Measurements from ENCODE around the gene MYL5. TPM values are rescaled to one million over a fixed set of nuclear protein-coding genes. Genes with fewer than 3 reads are reported as not detected.

MYL5 gene
- total and polyA plus RNA-seq, 2 of the 13 experiments (the other 11 are each of a cell fraction or from before 2014, with no cell fraction given), result 6.5 to 16.0 TPM

DNA sequence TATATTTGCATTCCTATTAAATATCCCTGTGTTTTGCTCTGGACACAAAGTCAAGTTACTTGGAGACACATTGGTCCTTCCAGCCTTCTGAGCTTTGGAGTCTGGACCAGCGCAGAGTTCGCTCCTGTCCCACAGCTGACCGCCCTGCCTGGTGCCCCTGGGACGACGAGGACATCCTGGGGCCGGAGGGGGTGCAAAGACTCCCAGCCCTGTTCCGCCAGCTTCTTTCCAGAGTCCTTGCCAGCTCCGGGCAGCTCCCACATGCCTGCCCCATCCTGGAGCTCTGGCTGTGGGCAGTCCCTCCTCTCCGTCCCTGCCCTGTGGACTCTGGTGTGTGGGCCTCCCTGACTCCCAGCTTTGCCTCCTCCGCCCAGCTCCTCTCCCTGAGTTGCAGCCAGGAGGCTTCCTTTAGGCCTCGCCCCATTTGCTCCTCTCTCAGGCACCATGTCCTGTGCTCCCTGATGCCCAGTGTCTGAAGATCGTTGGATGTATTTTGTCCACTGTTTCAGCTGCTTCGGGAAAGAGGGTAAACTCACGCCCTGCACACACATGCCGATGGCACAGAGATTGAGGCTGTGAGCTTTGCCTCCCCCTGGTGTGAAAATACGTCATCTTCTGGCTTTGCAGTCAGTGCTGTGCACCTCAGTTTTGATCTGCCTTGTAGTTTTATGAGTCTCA lies 26.4 kb downstream of the MYL5 start (continued):
- TF ChIP-seq, protein P1, sequence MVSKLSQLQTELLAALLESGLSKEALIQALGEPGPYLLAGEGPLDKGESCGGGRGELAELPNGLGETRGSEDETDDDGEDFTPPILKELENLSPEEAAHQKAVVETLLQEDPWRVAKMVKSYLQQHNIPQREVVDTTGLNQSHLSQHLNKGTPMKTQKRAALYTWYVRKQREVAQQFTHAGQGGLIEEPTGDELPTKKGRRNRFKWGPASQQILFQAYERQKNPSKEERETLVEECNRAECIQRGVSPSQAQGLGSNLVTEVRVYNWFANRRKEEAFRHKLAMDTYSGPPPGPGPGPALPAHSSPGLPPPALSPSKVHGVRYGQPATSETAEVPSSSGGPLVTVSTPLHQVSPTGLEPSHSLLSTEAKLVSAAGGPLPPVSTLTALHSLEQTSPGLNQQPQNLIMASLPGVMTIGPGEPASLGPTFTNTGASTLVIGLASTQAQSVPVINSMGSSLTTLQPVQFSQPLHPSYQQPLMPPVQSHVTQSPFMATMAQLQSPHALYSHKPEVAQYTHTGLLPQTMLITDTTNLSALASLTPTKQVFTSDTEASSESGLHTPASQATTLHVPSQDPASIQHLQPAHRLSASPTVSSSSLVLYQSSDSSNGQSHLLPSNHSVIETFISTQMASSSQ (IDR thresholded peaks at IDR 0.05; ENCODE audit: low read depth), result no peak
- TF ChIP-seq, protein P1 (CRISPR knock-in tag; IDR thresholded peaks at IDR 0.05; ENCODE audit: borderline replicate concordance), result no peak
- TF ChIP-seq UBTF (CRISPR knock-in tag; IDR thresholded peaks at IDR 0.05) (0 out of 2 replicates have a peak, but pooled peaks have one; percentile 38), KLF9 (CRISPR knock-in tag; IDR thresholded peaks at IDR 0.05; ENCODE audit: low read depth) (no peak), CENPT (CRISPR knock-in tag; IDR thresholded peaks at IDR 0.05; ENCODE audit: low read depth) (no peak), CREB1 (IDR thresholded peaks at IDR 0.05) (peak; percentile 72), CREB1 (CRISPR knock-in tag; IDR thresholded peaks at IDR 0.05) (no peak), ZSCAN12 (CRISPR knock-in tag; IDR thresholded peaks at IDR 0.05) (no peak), ZNF263 (CRISPR knock-in tag; IDR thresholded peaks at IDR 0.05) (0 out of 2 replicates have a peak, but pooled peaks have one; percentile 27), KDM3A (CRISPR knock-in tag; IDR thresholded peaks at IDR 0.05; ENCODE audit: low read depth) (no peak), KMT2A (CRISPR knock-in tag; IDR thresholded peaks at IDR 0.05) (no peak), ZSCAN30 (CRISPR knock-in tag; IDR thresholded peaks at IDR 0.05) (no peak), ZFP36L1 (CRISPR knock-in tag; IDR thresholded peaks at IDR 0.05) (no peak), XRCC5 (optimal IDR thresholded peaks at IDR 0.05; ENCODE audit: low read length) (no peak), RNF2 (conservative IDR thresholded peaks at IDR 0.05; ENCODE audit: low read depth) (no peak)
- TF ChIP-seq, protein P2, sequence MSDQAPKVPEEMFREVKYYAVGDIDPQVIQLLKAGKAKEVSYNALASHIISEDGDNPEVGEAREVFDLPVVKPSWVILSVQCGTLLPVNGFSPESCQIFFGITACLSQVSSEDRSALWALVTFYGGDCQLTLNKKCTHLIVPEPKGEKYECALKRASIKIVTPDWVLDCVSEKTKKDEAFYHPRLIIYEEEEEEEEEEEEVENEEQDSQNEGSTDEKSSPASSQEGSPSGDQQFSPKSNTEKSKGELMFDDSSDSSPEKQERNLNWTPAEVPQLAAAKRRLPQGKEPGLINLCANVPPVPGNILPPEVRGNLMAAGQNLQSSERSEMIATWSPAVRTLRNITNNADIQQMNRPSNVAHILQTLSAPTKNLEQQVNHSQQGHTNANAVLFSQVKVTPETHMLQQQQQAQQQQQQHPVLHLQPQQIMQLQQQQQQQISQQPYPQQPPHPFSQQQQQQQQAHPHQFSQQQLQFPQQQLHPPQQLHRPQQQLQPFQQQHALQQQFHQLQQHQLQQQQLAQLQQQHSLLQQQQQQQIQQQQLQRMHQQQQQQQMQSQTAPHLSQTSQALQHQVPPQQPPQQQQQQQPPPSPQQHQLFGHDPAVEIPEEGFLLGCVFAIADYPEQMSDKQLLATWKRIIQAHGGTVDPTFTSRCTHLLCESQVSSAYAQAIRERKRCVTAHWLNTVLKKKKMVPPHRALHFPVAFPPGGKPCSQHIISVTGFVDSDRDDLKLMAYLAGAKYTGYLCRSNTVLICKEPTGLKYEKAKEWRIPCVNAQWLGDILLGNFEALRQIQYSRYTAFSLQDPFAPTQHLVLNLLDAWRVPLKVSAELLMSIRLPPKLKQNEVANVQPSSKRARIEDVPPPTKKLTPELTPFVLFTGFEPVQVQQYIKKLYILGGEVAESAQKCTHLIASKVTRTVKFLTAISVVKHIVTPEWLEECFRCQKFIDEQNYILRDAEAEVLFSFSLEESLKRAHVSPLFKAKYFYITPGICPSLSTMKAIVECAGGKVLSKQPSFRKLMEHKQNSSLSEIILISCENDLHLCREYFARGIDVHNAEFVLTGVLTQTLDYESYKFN (CRISPR knock-in tag; conservative IDR thresholded peaks at IDR 0.05), result no peak
- TF ChIP-seq, protein P3, sequence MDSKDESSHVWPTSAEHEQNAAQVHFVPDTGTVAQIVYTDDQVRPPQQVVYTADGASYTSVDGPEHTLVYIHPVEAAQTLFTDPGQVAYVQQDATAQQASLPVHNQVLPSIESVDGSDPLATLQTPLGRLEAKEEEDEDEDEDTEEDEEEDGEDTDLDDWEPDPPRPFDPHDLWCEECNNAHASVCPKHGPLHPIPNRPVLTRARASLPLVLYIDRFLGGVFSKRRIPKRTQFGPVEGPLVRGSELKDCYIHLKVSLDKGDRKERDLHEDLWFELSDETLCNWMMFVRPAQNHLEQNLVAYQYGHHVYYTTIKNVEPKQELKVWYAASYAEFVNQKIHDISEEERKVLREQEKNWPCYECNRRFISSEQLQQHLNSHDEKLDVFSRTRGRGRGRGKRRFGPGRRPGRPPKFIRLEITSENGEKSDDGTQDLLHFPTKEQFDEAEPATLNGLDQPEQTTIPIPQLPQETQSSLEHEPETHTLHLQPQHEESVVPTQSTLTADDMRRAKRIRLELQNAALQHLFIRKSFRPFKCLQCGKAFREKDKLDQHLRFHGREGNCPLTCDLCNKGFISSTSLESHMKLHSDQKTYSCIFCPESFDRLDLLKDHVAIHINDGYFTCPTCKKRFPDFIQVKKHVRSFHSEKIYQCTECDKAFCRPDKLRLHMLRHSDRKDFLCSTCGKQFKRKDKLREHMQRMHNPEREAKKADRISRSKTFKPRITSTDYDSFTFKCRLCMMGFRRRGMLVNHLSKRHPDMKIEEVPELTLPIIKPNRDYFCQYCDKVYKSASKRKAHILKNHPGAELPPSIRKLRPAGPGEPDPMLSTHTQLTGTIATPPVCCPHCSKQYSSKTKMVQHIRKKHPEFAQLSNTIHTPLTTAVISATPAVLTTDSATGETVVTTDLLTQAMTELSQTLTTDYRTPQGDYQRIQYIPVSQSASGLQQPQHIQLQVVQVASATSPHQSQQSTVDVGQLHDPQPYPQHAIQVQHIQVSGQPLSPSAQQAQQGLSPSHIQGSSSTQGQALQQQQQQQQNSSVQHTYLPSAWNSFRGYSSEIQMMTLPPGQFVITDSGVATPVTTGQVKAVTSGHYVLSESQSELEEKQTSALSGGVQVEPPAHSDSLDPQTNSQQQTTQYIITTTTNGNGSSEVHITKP (CRISPR knock-in tag; IDR thresholded peaks at IDR 0.05; ENCODE audit: low read depth), result no peak
